PFSK-1 (cell line): ENCODE measurements around the gene FRMD4A.

ENCODE experiments used
- POLR2AphosphoS5 ChIP-seq: IDR thresholded peaks from 2 replicates; pipeline ENCODE4 v1.6.1; 2012; ENCODE audit warnings: low read depth, mild to moderate bottlenecking, control low read depth, low read length, moderate library complexity
- SIN3A ChIP-seq: IDR thresholded peaks from 2 replicates; pipeline ENCODE4 v1.6.1; 2012; ENCODE audit warnings: mild to moderate bottlenecking, low read length, moderate library complexity, borderline replicate concordance; ENCODE audit not compliant: insufficient read depth
- TAF1 ChIP-seq: IDR thresholded peaks from 2 replicates; pipeline ENCODE4 v1.6.1; 2012; ENCODE audit warnings: low read length, control low read depth, borderline replicate concordance; ENCODE audit not compliant: insufficient read depth
- TF ChIP-seq, protein P1 (sequence below), 2 experiments: IDR thresholded peaks; 2 replicates each; pipeline versions ENCODE4 v1.6.1 to v1.8.0; 2011 to 2012; ENCODE audit warnings: low read depth in 2 of 2, low read length in 2 of 2, control low read depth in 1 of 2, inconsistent platforms in 1 of 2, mild to moderate bottlenecking in 1 of 2, moderate library complexity in 1 of 2; ENCODE audit not compliant: insufficient read depth in 1 of 2

DNA sequence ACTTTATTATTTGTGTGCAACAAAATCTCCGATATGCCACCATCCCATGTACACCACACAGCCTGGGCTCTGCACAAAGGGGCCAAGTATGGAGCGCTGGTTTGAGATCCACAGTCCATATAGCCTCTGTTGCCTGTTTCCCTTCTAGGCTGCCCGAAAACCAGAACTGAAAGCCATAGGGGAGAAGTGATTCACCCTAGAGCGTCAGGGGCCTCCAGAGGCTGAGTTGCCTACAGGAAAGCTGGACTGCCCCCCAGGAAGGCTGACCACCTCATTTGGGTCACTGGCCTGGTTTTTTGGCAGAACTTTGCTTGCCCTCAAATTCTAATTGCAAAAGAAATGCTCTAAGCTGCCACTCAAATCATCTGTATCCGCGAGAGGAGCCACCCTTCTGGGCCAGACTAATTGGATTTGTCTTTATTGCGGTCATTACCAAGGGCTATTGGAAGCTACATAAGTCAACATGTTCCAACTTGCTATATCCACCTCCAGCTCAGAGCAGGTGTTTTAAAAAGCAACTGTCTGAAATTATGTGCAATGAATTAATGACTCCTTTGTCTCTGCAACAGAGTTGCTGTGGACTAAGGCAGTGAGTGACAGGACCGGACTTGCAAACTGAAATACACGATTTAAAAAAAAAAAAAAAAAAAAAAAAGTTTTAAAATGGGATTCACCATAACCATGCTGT is 28.3 kb upstream of the FRMD4A start:
- TF ChIP-seq POLR2AphosphoS5 (no peak), TAF1 (no peak), SIN3A (no peak)
- TF ChIP-seq, protein P1, sequence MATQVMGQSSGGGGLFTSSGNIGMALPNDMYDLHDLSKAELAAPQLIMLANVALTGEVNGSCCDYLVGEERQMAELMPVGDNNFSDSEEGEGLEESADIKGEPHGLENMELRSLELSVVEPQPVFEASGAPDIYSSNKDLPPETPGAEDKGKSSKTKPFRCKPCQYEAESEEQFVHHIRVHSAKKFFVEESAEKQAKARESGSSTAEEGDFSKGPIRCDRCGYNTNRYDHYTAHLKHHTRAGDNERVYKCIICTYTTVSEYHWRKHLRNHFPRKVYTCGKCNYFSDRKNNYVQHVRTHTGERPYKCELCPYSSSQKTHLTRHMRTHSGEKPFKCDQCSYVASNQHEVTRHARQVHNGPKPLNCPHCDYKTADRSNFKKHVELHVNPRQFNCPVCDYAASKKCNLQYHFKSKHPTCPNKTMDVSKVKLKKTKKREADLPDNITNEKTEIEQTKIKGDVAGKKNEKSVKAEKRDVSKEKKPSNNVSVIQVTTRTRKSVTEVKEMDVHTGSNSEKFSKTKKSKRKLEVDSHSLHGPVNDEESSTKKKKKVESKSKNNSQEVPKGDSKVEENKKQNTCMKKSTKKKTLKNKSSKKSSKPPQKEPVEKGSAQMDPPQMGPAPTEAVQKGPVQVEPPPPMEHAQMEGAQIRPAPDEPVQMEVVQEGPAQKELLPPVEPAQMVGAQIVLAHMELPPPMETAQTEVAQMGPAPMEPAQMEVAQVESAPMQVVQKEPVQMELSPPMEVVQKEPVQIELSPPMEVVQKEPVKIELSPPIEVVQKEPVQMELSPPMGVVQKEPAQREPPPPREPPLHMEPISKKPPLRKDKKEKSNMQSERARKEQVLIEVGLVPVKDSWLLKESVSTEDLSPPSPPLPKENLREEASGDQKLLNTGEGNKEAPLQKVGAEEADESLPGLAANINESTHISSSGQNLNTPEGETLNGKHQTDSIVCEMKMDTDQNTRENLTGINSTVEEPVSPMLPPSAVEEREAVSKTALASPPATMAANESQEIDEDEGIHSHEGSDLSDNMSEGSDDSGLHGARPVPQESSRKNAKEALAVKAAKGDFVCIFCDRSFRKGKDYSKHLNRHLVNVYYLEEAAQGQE (IDR thresholded peaks at IDR 0.05; ENCODE audit: insufficient read depth in 1 of 2, low read depth in 2 of 2, low read length in 2 of 2), result no peak
